GM23338 (cell line): Measurements from ENCODE around the gene POLA2. TPM values are rescaled to one million over a fixed set of nuclear protein-coding genes. Genes with fewer than 3 reads are reported as not detected.

Experiments
- ATAC-seq: fragments of 200-7000 bp; cut with Tn5 transposase; 3 replicates; pipeline ENCODE4 v1.9.1; 2020
- DNase-seq: peaks from one replicate; pipeline ENCODE4 v3.0.0-alpha.2; 2015; ENCODE audit warnings: low spot score
- H2AFZ ChIP-seq: fragments of 200-600 bp; sonication (generic); 2 replicates; pipeline ENCODE4 v1.8.0; 2016; ENCODE audit warnings: antibody characterized with exemption, mild to moderate bottlenecking, moderate library complexity
- H3F3A ChIP-seq: fragments of 200-600 bp; sonication (generic); replicated peaks from 2 replicates; pipeline ENCODE4 v1.8.0; 2017; ENCODE audit warnings: antibody characterized with exemption, mixed run types, low read depth
- H3K27ac ChIP-seq: fragments of 200-600 bp; sonication (generic); 2 replicates; pipeline ENCODE4 v1.6.1; 2016; ENCODE audit warnings: low read depth
- H3K27me3 ChIP-seq: fragments of 200-600 bp; sonication (generic); 2 replicates; pipeline ENCODE4 v1.8.0; 2016; ENCODE audit warnings: mild to moderate bottlenecking, mixed run types, moderate library complexity; ENCODE audit not compliant: insufficient read depth
- H3K36me3 ChIP-seq: fragments of 200-600 bp; sonication (generic); 2 replicates; pipeline ENCODE4 v1.8.0; 2016; ENCODE audit warnings: mild to moderate bottlenecking; ENCODE audit not compliant: insufficient read depth
- H3K4me1 ChIP-seq: fragments of 200-600 bp; sonication (generic); 2 replicates; pipeline ENCODE4 v1.8.0; 2016; ENCODE audit warnings: mild to moderate bottlenecking, moderate library complexity; ENCODE audit not compliant: insufficient read depth
- H3K4me2 ChIP-seq: fragments of 200-600 bp; sonication (generic); 2 replicates; pipeline ENCODE4 v1.7.1; 2017; ENCODE audit warnings: mixed run types
- H3K4me3 ChIP-seq: fragments of 200-600 bp; sonication (generic); 2 replicates; pipeline ENCODE4 v1.6.1; 2016; ENCODE audit warnings: mixed run types
- H3K79me2 ChIP-seq: fragments of 200-600 bp; sonication (generic); replicated peaks from 2 replicates; pipeline ENCODE4 v1.8.0; 2017; ENCODE audit warnings: mild to moderate bottlenecking; ENCODE audit not compliant: insufficient read depth
- H3K9me2 ChIP-seq: fragments of 200-600 bp; sonication (generic); 2 replicates; pipeline ENCODE4 v1.8.0; 2017; ENCODE audit not compliant: insufficient read depth
- H4K20me1 ChIP-seq: fragments of 200-600 bp; sonication (generic); replicated peaks from 2 replicates; pipeline ENCODE4 v1.8.0; 2017; ENCODE audit warnings: mild to moderate bottlenecking; ENCODE audit not compliant: insufficient read depth
- H3K27ac Mint-ChIP-seq: 2 replicates; pipeline ENCODE4 v1.8.0; 2020; ENCODE audit warnings: inconsistent platforms, mild to moderate bottlenecking, moderate library complexity, mixed read lengths
- H3K27me3 Mint-ChIP-seq: 3 replicates; pipeline ENCODE4 v1.8.0; 2022; ENCODE audit warnings: low read depth, mild to moderate bottlenecking, moderate library complexity, mixed read lengths, inconsistent platforms; ENCODE audit not compliant: insufficient read depth, poor library complexity
- H3K36me3 Mint-ChIP-seq: 3 replicates; pipeline ENCODE4 v1.8.0; 2021; ENCODE audit warnings: low read depth, mild to moderate bottlenecking, inconsistent platforms, moderate library complexity, mixed read lengths
- H3K4me1 Mint-ChIP-seq: 3 replicates; pipeline ENCODE4 v1.8.0; 2020; ENCODE audit warnings: mild to moderate bottlenecking, inconsistent platforms, mixed read lengths
- H3K4me3 Mint-ChIP-seq: 3 replicates; pipeline ENCODE4 v1.8.0; 2021; ENCODE audit warnings: moderate library complexity, mild to moderate bottlenecking, inconsistent platforms, mixed read lengths
- H3K9me3 Mint-ChIP-seq: 3 replicates; pipeline ENCODE4 v1.8.0; 2020; ENCODE audit warnings: moderate library complexity, mild to moderate bottlenecking, inconsistent platforms, mixed read lengths
- EZH2 ChIP-seq: fragments of 200-600 bp; sonication (generic); IDR thresholded peaks from one replicate; pipeline ENCODE4 v1.8.0; 2017; ENCODE audit warnings: antibody characterized with exemption, mild to moderate bottlenecking, low read depth; ENCODE audit not compliant: unreplicated experiment
- EZH2phosphoT487 ChIP-seq: fragments of 200-600 bp; sonication (generic); IDR thresholded peaks from one replicate; pipeline ENCODE4 v1.8.1; 2018; ENCODE audit warnings: antibody characterized with exemption; ENCODE audit not compliant: unreplicated experiment
- JUNB ChIP-seq: IDR thresholded peaks from one replicate; pipeline ENCODE4 v1.6.1; 2016; ENCODE audit warnings: antibody characterized with exemption; ENCODE audit not compliant: unreplicated experiment
- POLR2AphosphoS5 ChIP-seq: IDR thresholded peaks from 2 replicates; pipeline ENCODE4 v1.6.1; 2016; ENCODE audit warnings: antibody characterized with exemption, low read depth
- STAT1 ChIP-seq: IDR thresholded peaks from one replicate; pipeline ENCODE4 v1.6.1; 2016; ENCODE audit warnings: antibody characterized with exemption; ENCODE audit not compliant: unreplicated experiment
- ZNF114 ChIP-seq: fragments of 250-450 bp; sonication (Bioruptor Pico); IDR thresholded peaks from 2 replicates; pipeline ENCODE4 v1.5.0; 2020; ENCODE audit warnings: mild to moderate bottlenecking, moderate library complexity
- ZNF331 ChIP-seq: fragments of 250-450 bp; sonication (Bioruptor Pico); IDR thresholded peaks from 2 replicates; pipeline ENCODE4 v1.5.0; 2020; ENCODE audit warnings: low read depth, mild to moderate bottlenecking, moderate library complexity
- polyA plus RNA-seq: library from polyadenylated mRNA; unstranded; fragments of >200 nt; fragmentation: Nextera tagmentation; extraction: Ambion mirVana; gene quantifications from 2 replicates; pipeline ENCODE4 v1.2.1, GENCODE V29; 2016
- total RNA-seq: library from RNA; depleted of rRNA; stranded (reverse); fragments of >200 nt; shearing (Covaris generic); gene quantifications from 2 replicates; pipeline ENCODE4 v1.2.3, GENCODE V29; 2014
- TF ChIP-seq, protein P1 (sequence below): fragments of 250-450 bp; sonication (Bioruptor Pico); IDR thresholded peaks from 2 replicates; pipeline ENCODE4 v1.5.0; 2020; ENCODE audit warnings: mild to moderate bottlenecking, moderate library complexity
- TF ChIP-seq, protein P2 (sequence below), 2 experiments: fragments of 200-600 bp in 1 of 2; sonication (generic) in 1 of 2; conservative IDR thresholded peaks; 2 replicates each; pipeline versions ENCODE4 v1.5.1 to v1.6.1; 2016 to 2017; ENCODE audit warnings: antibody characterized with exemption in 2 of 2, low read depth in 2 of 2, mild to moderate bottlenecking in 2 of 2, moderate library complexity in 1 of 2
- TF ChIP-seq, protein P3 (sequence below): IDR thresholded peaks from 2 replicates; pipeline ENCODE4 v1.6.1; 2016; ENCODE audit warnings: antibody characterized with exemption

POLA2 gene
- total and polyA plus RNA-seq, 2 experiments from 2014 or later: 22.5 to 30.4 TPM

DNA sequence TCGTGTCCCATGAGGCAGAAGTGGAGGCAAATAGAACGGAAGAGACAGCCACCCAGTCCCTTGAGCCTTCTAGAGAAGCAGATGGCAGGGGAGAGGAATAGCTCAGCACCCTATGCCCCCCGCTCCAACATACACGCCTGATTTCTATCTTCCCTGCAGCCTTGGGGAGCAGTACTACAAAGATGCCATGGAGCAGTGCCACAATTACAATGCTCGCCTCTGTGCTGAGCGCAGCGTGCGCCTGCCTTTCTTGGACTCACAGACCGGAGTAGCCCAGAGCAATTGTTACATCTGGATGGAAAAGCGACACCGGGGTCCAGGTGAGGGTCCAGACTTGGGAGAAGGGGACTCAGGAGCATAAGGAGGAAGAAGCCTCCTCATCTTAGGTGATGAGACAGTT, 78.5 kb downstream of the POLA2 start (continued):
- TF ChIP-seq, protein P1, sequence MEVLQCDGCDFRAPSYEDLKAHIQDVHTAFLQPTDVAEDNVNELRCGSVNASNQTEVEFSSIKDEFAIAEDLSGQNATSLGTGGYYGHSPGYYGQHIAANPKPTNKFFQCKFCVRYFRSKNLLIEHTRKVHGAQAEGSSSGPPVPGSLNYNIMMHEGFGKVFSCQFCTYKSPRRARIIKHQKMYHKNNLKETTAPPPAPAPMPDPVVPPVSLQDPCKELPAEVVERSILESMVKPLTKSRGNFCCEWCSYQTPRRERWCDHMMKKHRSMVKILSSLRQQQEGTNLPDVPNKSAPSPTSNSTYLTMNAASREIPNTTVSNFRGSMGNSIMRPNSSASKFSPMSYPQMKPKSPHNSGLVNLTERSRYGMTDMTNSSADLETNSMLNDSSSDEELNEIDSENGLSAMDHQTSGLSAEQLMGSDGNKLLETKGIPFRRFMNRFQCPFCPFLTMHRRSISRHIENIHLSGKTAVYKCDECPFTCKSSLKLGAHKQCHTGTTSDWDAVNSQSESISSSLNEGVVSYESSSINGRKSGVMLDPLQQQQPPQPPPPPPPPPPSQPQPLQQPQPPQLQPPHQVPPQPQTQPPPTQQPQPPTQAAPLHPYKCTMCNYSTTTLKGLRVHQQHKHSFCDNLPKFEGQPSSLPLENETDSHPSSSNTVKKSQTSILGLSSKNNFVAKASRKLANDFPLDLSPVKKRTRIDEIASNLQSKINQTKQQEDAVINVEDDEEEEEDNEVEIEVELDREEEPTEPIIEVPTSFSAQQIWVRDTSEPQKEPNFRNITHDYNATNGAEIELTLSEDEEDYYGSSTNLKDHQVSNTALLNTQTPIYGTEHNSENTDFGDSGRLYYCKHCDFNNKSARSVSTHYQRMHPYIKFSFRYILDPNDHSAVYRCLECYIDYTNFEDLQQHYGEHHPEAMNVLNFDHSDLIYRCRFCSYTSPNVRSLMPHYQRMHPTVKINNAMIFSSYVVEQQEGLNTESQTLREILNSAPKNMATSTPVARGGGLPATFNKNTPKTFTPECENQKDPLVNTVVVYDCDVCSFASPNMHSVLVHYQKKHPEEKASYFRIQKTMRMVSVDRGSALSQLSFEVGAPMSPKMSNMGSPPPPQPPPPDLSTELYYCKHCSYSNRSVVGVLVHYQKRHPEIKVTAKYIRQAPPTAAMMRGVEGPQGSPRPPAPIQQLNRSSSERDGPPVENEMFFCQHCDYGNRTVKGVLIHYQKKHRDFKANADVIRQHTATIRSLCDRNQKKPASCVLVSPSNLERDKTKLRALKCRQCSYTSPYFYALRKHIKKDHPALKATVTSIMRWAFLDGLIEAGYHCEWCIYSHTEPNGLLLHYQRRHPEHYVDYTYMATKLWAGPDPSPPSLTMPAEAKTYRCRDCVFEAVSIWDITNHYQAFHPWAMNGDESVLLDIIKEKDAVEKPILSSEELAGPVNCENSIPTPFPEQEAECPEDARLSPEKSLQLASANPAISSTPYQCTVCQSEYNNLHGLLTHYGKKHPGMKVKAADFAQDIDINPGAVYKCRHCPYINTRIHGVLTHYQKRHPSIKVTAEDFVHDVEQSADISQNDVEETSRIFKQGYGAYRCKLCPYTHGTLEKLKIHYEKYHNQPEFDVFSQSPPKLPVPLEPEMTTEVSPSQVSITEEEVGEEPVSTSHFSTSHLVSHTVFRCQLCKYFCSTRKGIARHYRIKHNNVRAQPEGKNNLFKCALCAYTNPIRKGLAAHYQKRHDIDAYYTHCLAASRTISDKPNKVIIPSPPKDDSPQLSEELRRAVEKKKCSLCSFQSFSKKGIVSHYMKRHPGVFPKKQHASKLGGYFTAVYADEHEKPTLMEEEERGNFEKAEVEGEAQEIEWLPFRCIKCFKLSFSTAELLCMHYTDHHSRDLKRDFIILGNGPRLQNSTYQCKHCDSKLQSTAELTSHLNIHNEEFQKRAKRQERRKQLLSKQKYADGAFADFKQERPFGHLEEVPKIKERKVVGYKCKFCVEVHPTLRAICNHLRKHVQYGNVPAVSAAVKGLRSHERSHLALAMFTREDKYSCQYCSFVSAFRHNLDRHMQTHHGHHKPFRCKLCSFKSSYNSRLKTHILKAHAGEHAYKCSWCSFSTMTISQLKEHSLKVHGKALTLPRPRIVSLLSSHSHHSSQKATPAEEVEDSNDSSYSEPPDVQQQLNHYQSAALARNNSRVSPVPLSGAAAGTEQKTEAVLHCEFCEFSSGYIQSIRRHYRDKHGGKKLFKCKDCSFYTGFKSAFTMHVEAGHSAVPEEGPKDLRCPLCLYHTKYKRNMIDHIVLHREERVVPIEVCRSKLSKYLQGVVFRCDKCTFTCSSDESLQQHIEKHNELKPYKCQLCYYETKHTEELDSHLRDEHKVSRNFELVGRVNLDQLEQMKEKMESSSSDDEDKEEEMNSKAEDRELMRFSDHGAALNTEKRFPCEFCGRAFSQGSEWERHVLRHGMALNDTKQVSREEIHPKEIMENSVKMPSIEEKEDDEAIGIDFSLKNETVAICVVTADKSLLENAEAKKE (CRISPR knock-in tag): no peak
- TF ChIP-seq ZNF331 (CRISPR knock-in tag) (no peak), POLR2AphosphoS5 (no peak), JUNB (no peak), STAT1 (no peak)
- TF ChIP-seq, protein P2, sequence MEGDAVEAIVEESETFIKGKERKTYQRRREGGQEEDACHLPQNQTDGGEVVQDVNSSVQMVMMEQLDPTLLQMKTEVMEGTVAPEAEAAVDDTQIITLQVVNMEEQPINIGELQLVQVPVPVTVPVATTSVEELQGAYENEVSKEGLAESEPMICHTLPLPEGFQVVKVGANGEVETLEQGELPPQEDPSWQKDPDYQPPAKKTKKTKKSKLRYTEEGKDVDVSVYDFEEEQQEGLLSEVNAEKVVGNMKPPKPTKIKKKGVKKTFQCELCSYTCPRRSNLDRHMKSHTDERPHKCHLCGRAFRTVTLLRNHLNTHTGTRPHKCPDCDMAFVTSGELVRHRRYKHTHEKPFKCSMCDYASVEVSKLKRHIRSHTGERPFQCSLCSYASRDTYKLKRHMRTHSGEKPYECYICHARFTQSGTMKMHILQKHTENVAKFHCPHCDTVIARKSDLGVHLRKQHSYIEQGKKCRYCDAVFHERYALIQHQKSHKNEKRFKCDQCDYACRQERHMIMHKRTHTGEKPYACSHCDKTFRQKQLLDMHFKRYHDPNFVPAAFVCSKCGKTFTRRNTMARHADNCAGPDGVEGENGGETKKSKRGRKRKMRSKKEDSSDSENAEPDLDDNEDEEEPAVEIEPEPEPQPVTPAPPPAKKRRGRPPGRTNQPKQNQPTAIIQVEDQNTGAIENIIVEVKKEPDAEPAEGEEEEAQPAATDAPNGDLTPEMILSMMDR (conservative IDR thresholded peaks at IDR 0.05; ENCODE audit: low read depth in 2 of 2): no peak

DNA sequence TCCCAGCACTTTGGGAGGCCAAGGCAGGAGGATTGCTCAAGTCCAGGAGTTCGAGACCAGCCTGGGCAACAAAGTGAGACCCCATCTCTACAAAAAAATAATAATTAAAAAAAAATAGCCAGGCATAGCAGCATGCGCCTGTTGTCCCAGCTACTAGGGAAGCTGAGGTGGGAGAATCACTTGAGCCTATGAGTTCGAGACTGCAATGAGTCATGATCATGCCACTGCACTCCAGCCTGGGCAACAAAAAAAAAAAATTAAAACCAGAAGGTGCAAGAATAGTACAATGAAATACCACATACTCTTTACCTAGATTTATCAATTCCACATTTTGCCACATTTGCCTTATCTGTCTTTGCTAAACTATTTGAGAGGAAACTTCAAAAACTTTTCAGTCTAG, 80.1 kb downstream of the POLA2 start:
- no peaks in the 10 kb centered on the region for H3K27me3 ChIP-seq
- no peaks in the 10 kb centered on the region for H3K9me2 ChIP-seq
- H3F3A ChIP-seq: 0 out of 2 replicates have a peak, but pooled peaks cover 3% of the 10 kb centered on the region
- H3K4me2 ChIP-seq: no peak overlapping the region
- peaks cover 29% of the 10 kb centered on the region for H3K79me2 ChIP-seq
- Mint-ChIP-seq H3K27me3 (no peaks in the 10 kb centered on the region), H3K4me1 (no peaks in the 10 kb centered on the region), H3K36me3 (peaks cover 71% of the 10 kb centered on the region), H3K4me3 (no peak overlapping the region), H3K9me3 (no peaks in the 10 kb centered on the region; the same call in 2 of the 3 replicates), H3K27ac (no peak overlapping the region)
- TF ChIP-seq EZH2 (no peak), ZNF331 (CRISPR knock-in tag) (no peak), EZH2phosphoT487 (no peak), ZNF114 (CRISPR knock-in tag) (no peak), STAT1 (no peak), JUNB (no peak)
- TF ChIP-seq, protein P2 (conservative IDR thresholded peaks at IDR 0.05; ENCODE audit: low read depth in 2 of 2): no peak
- TF ChIP-seq, protein P3, sequence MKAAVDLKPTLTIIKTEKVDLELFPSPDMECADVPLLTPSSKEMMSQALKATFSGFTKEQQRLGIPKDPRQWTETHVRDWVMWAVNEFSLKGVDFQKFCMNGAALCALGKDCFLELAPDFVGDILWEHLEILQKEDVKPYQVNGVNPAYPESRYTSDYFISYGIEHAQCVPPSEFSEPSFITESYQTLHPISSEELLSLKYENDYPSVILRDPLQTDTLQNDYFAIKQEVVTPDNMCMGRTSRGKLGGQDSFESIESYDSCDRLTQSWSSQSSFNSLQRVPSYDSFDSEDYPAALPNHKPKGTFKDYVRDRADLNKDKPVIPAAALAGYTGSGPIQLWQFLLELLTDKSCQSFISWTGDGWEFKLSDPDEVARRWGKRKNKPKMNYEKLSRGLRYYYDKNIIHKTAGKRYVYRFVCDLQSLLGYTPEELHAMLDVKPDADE: no peak
- peaks cover 10% of the 10 kb centered on the region for H4K20me1 ChIP-seq
- DNase-seq: no peak
- no peak overlapping the region for H2AFZ ChIP-seq
- H3K27ac ChIP-seq: no peak overlapping the region
- H3K36me3 ChIP-seq: peaks cover 39% of the 10 kb centered on the region
- ATAC-seq: no peak
- no peaks in the 10 kb centered on the region for H3K4me1 ChIP-seq
- no peak overlapping the region for H3K4me3 ChIP-seq
